Measurements from ENCODE around the gene SLC24A3.

The SLC24A3 gene

DNA sequence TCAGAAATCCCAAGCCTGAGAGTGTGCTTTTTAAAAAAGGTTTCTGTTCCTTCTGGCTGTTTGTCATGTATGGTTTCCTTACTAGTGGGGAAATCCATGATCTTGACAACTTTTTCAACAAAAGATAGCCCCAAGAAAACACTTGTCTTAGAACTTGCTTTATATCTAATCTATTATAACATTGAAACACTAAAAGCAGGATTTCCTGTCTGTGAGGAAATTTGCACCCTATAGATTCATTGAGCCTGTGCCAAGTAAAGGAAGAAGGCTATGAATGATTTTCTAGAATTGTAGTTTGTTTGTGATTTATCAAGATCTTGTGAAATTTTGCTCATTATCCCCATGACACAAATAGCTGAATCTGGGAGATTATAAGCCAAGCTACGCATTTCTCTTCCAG lies 307.0 kb downstream of the SLC24A3 start:
- H3F3A ChIP-seq (ENCODE audit: control insufficient read depth, insufficient read depth) = no peaks in the 10 kb centered on the region
- H4K20me1 ChIP-seq (ENCODE audit: control insufficient read depth, insufficient read depth, low read depth, low read length) = no peaks in the 10 kb centered on the region
- no peak overlapping the region for H3K4me3 ChIP-seq (ENCODE audit: low read length)
- no peaks in the 10 kb centered on the region for H3K9me3 ChIP-seq (ENCODE audit: control insufficient read depth, insufficient read depth, low read length)
- H3K27ac ChIP-seq (ENCODE audit: low read depth, low read length) = no peak overlapping the region
- TF ChIP-seq EZH2phosphoT487 (IDR thresholded peaks at IDR 0.05; ENCODE audit: borderline replicate concordance, low read length) = no peak
- TF ChIP-seq, protein P1, sequence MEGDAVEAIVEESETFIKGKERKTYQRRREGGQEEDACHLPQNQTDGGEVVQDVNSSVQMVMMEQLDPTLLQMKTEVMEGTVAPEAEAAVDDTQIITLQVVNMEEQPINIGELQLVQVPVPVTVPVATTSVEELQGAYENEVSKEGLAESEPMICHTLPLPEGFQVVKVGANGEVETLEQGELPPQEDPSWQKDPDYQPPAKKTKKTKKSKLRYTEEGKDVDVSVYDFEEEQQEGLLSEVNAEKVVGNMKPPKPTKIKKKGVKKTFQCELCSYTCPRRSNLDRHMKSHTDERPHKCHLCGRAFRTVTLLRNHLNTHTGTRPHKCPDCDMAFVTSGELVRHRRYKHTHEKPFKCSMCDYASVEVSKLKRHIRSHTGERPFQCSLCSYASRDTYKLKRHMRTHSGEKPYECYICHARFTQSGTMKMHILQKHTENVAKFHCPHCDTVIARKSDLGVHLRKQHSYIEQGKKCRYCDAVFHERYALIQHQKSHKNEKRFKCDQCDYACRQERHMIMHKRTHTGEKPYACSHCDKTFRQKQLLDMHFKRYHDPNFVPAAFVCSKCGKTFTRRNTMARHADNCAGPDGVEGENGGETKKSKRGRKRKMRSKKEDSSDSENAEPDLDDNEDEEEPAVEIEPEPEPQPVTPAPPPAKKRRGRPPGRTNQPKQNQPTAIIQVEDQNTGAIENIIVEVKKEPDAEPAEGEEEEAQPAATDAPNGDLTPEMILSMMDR (IDR thresholded peaks at IDR 0.05; ENCODE audit: low read depth, low read length, poor library complexity, severe bottlenecking) = no peak
- H3K4me1 ChIP-seq (ENCODE audit: control insufficient read depth, low read length) = no peaks in the 10 kb centered on the region
- no peaks in the 10 kb centered on the region for H3K27me3 ChIP-seq (ENCODE audit: control insufficient read depth, low read length)
- H3K79me2 ChIP-seq (ENCODE audit: control insufficient read depth, low read length) = no peaks in the 10 kb centered on the region
- no peaks in the 10 kb centered on the region for H3K36me3 ChIP-seq (ENCODE audit: control insufficient read depth, low read length)
- no peaks in the 10 kb centered on the region for H3K9me2 ChIP-seq (replicated peaks; ENCODE audit: control insufficient read depth, low read length)
- H3K4me2 ChIP-seq (ENCODE audit: low read length) = no peak overlapping the region

DNA sequence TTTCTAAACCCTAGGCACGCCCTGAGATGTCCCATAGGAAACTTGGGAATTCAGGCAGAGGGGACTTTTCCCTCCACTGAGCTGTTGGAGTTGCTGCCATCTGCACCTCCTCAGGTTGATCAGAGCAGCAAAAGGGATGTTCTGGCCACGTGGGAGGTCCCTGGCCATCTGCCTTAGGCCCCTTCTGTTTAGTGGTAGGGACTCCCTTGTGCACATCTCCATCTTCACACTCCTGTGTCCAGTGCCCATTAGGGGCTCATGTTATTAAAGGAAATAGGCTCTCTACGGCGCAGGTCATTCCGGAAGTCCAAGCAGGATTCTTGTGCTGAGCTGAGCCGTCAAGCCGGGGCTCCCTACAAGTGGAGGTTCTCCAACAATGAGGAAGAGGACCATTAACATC lies 307.8 kb downstream of the SLC24A3 start:
- no peak overlapping the region for H3K4me3 ChIP-seq (ENCODE audit: low read length)
- H3K4me1 ChIP-seq (ENCODE audit: control insufficient read depth, low read length) = no peaks in the 10 kb centered on the region
- H4K20me1 ChIP-seq (ENCODE audit: control insufficient read depth, insufficient read depth, low read depth, low read length) = no peaks in the 10 kb centered on the region
- no peaks in the 10 kb centered on the region for H3K9me3 ChIP-seq (ENCODE audit: control insufficient read depth, insufficient read depth, low read length)
- H3K27ac ChIP-seq (ENCODE audit: low read depth, low read length) = no peak overlapping the region
- H3K27me3 ChIP-seq (ENCODE audit: control insufficient read depth, low read length) = no peaks in the 10 kb centered on the region
- H3F3A ChIP-seq (ENCODE audit: control insufficient read depth, insufficient read depth) = no peaks in the 10 kb centered on the region
- H3K4me2 ChIP-seq (ENCODE audit: low read length) = no peak overlapping the region
- TF ChIP-seq, protein P1 (IDR thresholded peaks at IDR 0.05; ENCODE audit: low read depth, low read length, poor library complexity, severe bottlenecking) = no peak
- no peak for TF ChIP-seq EZH2phosphoT487 (IDR thresholded peaks at IDR 0.05; ENCODE audit: borderline replicate concordance, low read length)
- no peaks in the 10 kb centered on the region for H3K36me3 ChIP-seq (ENCODE audit: control insufficient read depth, low read length)
- H3K79me2 ChIP-seq (ENCODE audit: control insufficient read depth, low read length) = no peaks in the 10 kb centered on the region
- H3K9me2 ChIP-seq (replicated peaks; ENCODE audit: control insufficient read depth, low read length) = no peaks in the 10 kb centered on the region

DNA sequence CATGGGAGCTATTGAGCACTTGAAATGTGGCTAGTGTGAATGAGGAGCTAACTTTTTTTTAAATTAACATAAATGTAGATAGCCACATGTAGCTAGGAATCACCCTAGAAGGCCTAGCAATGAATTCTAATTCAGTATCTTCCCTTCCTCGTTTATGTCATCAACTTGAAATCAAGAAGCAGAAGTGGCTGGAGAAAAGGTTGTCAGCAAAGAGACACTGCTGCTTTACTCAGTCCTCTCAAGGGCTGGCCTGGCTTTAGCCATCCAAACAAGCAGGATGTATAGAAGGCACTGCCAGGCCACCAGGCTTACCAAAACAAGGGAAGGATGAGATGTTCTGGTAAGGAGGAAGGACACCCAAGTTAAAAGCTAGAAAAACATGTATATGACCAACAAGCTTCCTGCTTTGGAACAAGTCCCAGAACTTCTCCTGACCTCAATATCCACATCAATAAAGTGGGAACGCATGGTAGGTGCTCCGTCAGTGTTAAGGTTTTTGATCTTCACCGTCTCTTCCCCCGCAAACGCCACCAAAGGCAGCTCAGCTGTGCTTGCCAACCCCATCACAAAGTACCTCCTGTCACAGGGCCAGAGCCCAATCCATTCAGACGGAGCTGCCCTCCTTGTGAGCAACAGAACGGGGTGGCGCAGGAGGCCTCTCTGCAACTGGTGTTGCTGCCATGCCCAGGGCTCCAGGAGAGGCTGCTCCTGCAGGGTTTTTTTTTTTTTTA lies 309.8 kb downstream of the SLC24A3 start:
- no peaks in the 10 kb centered on the region for H3K9me2 ChIP-seq (replicated peaks; ENCODE audit: control insufficient read depth, low read length)
- H3K27ac ChIP-seq (ENCODE audit: low read depth, low read length) = no peak overlapping the region
- no peaks in the 10 kb centered on the region for H3F3A ChIP-seq (ENCODE audit: control insufficient read depth, insufficient read depth)
- H3K9me3 ChIP-seq (ENCODE audit: control insufficient read depth, insufficient read depth, low read length) = no peaks in the 10 kb centered on the region
- H3K4me1 ChIP-seq (ENCODE audit: control insufficient read depth, low read length) = no peaks in the 10 kb centered on the region
- TF ChIP-seq, protein P1 (IDR thresholded peaks at IDR 0.05; ENCODE audit: low read depth, low read length, poor library complexity, severe bottlenecking) = no peak
- no peak for TF ChIP-seq EZH2phosphoT487 (IDR thresholded peaks at IDR 0.05; ENCODE audit: borderline replicate concordance, low read length)
- no peaks in the 10 kb centered on the region for H3K79me2 ChIP-seq (ENCODE audit: control insufficient read depth, low read length)
- H3K36me3 ChIP-seq (ENCODE audit: control insufficient read depth, low read length) = no peaks in the 10 kb centered on the region
- no peak overlapping the region for H3K4me3 ChIP-seq (ENCODE audit: low read length)
- no peaks in the 10 kb centered on the region for H4K20me1 ChIP-seq (ENCODE audit: control insufficient read depth, insufficient read depth, low read depth, low read length)
- no peak overlapping the region for H3K4me2 ChIP-seq (ENCODE audit: low read length)
- H3K27me3 ChIP-seq (ENCODE audit: control insufficient read depth, low read length) = no peaks in the 10 kb centered on the region

Measured in DOHH2 (cell line).